Ramos (cell line): ENCODE data around the gene COL4A2.

Source experiments
- in situ Hi-C: fragments of 300-500 bp; cut with MboI; formaldehyde crosslinking; loops from one replicate; pipeline ENCODE4 v1.14.3; 2022; ENCODE audit warnings: low sequenced_read_pairs; ENCODE audit not compliant: unreplicated experiment

COL4A2 gene

DNA sequence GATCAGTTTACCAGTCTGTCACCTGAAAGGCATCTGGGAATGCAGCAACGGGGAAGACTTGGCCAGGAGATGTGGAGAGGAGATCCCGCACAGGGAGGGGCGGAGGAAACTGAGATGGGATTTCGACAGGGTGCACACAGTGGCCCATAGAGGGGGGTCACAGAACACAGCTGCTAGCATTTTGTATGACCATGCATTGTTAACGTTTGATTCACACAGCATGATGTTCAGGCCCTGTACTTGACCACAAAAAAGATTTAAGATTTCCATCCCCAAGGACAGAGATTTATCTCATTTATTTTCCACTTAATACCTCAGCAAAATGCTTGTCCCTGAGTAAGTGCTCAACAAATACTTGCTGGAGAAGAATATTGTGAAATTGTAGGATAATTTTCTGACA lies 191.2 kb downstream of the COL4A2 start:
- in situ Hi-C loops: no loop called here

DNA sequence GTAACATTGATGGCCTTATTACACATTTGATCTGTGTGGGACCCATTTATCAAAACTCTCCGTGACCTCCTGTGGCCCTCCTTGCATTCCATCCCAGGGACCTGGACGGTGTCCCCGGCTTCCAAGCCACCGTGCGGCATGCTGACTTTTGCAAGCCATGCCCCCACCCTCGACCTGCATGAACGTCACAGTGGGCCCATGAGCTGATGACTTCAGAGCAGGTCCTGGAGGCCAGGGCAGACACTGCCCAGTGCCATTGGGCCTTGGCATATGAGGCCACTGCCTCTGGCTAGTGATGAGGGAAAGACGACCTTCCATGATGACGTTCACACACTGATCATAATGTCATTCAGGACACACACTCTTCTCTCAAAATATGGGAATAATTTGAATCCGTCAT lies 191.7 kb downstream of the COL4A2 start:
- in situ Hi-C loops: no loop called here

DNA sequence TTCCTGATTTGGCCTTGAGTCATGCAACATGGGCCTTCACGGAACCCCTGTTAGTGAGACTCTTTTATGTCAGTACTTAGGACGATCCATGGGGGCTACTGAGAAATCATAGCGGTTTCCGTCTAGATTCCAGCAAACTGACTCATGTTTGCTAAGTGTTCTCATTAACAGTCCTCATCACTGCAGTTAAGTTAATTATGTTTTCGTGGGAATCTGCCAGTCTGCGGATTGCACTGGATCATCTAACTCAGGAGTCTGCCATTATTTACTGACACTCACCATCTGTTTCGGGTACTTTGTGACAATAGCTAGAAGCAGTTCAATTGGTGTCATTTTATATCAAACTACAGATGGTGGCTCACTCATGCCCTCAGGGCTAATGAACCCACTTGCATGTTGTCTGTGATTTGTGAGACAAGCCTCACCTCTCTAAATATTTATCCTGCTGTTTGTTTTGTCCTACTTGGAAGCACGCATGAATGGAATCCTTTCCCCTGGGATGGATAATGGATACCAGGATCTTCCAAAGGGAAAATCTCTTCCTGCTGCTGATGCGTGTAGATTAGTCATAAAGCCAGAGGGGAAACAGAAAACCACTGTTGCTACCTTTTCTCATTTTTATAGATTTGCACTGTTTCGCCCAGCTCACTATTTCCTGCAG lies 192.7 kb downstream of the COL4A2 start:
- in situ Hi-C loops: no loop called here

DNA sequence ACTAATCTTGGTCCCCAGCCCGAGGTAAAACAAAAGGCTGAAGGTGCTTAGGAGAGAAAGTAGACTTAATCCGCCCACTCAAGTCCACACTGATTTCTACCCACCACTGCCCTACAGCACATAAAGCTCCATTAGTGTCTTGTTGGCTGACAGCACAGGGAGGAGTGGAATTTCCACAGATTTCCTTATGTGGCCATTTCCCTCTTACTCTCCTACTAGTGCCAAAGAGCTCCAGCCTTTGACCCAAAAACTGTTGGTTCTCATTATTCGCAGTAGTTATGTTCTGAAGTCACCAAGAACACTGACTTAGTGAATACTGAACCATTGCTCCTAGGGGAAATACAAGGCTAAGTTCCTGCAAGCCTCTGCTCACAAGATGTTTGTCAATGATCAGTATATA lies 193.3 kb downstream of the COL4A2 start:
- in situ Hi-C loops: no loop called here

DNA sequence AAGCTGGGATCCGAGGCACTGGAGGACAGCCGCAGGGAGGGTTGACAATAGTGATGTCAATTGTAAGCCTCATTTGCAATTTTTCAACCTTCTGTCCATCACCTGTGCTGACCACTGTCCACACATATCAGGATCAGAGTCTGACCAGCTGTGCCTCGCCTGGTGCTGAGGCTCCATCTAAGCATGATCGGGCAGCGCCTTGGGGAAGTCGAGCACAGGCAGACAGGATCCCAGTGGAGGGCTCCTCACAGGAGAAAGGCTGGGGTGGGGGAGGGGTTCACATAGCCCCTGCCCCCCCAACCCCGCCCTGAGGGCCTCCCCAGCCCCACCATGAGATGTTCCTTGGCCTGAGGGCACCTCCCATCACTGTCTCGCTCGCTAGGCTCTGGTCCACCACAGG lies 194.1 kb downstream of the COL4A2 start:
- in situ Hi-C loops: no loop called here

DNA sequence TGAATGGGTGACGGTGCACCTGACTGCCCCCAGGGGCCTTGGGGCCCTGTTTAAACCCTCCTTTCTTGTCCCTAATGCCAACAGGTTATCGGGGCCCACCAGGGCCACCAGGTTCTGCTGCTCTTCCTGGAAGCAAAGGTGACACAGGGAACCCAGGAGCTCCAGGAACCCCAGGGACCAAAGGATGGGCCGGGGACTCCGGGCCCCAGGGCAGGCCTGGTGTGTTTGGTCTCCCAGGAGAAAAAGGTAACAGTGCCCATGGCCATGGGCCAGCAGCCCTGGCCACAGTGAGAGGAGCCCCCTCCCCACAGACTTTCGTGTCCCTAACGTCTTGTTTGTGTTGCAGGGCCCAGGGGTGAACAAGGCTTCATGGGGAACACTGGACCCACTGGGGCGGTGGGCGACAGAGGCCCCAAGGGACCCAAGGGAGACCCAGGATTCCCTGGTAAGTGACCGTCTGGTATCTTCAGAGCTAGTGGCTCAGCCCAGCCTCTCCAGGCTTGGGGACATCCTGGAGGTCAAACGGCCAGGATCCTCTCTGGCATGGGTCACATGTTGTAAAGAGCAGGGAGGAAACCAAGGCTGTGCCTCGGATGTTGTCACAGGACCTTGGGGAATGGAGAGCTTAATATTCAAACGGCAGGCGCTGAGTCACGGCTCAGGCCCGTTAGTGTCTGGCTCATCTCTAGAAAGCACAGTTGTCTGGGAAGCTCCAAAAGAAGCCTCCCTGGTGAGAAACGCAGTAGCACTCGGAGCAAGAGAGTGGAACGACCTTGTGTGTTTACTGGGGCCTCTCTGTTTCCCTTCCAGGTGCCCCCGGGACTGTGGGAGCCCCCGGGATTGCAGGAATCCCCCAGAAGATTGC lies 196.2 kb downstream of the COL4A2 start:
- in situ Hi-C loops: no loop called here

DNA sequence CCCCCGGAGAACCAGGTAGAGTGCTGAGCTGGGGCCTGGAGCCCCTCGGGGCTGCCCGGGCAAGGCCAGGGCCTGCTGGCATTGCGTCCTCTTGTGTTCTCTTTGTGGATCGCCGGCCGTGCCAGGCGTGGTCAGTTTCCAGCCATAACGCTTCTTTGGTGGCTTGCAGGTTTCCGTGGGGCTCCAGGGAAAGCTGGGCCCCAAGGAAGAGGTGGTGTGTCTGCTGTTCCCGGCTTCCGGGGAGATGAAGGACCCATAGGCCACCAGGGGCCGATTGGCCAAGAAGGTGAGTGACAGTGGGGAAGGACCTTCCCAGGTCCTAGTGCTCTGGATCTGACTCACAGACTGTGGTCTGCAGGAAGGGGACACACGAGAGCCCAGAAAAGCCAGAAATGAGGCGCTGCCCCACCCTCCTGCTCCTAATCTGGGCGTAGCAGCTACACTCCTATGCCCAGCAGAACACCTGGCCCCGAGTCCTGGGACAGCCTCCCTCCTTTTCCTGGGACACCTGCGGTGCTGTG lies 197.0 kb downstream of the COL4A2 start:
- in situ Hi-C loops: no loop called here

DNA sequence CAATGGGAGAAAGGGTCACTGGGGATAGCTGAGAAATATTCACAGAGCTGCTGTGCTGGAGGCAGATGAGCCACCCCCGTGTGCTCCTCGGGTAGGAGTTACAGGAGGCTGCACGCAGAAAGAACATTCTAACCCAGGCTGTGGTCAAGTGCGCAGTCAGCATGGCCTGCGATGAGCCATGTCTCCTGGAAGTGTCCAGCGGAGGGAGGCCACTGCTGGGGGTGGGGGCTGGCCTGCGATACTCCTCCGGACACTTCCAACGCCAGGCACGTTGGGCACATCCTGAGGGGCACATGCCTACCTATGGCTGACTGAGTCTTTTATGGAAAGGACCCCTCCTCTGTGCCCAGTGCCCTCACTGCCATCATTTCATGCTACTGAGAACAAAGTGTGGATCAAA lies 198.5 kb downstream of the COL4A2 start:
- in situ Hi-C loops: no loop called here

DNA sequence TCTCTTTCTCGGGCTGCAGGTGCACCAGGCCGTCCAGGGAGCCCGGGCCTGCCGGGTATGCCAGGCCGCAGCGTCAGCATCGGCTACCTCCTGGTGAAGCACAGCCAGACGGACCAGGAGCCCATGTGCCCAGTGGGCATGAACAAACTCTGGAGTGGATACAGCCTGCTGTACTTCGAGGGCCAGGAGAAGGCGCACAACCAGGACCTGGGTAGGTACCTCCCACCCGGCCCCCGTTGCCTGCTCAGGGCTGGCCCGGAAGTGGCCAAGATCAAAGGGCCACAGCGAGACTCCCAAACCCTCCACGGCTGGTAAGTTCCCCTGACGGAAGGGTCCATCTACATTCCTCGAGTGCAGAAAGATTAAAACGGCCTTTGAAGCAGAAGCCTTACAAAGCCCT lies 199.3 kb downstream of the COL4A2 start:
- in situ Hi-C loops: no loop called here

DNA sequence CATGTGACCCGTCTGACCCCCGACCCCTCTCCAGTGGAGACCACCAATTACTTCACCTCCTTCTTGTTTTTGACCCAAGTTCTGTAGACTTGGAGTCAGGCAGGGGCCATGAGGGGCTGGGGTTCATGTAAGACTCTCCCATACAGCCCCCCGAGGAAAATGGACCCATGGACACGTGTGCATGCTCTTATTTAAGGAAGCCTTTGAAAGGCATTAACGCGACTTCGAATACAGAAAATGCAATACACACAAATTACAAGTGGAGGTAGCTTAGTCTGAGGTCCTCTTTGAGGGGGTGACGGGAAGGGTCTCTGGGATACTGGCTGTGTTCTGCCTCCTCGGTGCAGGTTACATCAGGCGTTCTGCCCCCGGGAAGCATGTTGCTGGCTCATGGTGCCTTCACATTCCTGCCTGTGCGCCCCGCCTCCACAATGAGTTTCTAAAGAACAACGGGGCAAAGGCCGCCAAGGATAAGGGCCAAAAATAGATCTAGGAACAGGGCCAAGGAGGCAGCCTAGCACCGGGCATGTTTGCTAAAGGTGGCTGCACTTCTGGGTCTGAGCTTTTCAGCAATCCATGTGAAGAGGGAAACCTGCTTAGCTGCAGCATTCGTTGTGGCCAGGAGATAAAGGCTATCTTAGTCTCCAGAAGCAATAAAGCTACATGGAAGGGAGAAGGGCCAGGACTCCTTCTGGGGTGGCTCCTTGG lies 199.9 kb downstream of the COL4A2 start:
- in situ Hi-C loops: no loop called here

DNA sequence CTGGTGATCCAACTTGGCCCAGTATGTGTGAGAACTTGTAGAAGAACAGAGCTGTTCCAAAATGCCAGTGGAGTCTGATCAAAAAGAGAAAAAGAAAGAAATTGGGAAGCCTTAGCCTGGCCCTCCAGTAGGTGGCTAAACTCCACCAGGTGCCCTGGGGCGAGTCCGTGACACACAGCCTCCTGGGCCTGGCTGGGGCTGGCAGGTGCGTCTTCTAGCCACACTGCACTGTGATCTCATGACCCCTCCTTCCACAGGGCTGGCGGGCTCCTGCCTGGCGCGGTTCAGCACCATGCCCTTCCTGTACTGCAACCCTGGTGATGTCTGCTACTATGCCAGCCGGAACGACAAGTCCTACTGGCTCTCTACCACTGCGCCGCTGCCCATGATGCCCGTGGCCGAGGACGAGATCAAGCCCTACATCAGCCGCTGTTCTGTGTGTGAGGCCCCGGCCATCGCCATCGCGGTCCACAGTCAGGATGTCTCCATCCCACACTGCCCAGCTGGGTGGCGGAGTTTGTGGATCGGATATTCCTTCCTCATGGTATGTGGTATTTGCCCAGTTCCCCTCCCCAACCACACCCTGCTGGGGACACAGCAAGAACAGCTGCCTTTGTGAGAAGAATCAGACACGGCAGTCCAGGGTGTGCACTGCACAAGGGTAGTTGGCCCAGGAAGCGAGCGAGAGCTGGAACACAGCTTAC lies 200.7 kb downstream of the COL4A2 start:
- in situ Hi-C loops: no loop called here

DNA sequence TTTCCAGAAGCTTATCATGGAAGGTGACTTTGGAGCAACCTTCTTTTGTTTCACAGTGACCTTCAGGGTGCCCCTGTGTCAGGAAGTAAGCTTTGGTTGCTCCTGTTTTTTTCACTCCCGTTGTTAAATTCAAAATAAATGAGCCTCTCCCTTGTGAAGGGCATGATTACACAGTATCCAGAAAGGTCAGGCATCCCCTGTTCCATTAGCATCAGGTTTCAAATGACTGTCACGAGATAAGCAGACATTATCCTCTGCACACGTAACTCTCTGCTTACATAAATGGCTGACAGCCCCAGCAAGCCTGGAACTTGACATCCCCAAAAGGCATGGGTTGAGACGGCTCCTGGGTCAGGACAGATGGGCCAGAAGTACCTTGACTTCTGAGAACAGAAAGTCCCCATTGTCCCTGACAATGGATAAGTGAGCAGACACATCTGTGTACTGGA lies 202.4 kb downstream of the COL4A2 start:
- in situ Hi-C loops: no loop called here

DNA sequence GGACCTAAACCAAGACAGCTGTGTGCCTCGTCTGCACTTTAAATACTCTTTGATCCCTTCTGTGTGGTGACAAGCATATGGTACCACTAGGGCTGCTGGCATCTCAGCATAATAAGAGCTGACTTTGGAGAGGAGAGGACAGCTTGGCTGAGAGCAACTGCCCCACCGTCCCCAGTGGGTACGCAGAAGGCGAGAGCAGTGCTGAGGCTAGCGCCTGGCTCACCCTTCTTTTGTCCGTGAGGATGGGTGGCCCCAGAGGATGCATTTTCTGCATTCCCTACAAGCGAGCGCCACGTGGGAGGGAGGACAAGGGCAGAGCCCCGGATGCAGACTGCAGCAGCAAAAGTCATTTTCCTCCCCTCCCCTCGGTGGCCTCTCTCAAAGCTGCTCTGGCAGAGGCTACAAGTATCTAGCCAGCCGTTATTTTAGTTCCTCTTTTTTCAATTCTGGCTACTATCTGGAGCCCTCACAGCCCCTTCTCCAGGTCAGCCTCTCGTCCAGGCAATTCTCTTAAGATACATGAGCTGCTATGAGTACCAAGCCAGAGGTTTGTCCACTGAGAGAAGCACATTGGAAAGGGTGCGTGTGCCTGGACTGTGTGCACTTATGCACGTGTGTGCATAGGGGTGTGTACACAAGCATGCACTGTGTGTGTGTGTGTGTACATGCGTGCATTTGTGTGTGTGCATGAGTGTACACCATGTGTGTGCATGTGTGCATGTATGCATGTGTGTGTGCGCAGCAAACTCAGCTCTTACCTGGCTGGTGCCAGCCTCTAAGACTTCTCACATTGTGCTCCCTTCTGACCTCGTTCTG lies 203.1 kb downstream of the COL4A2 start:
- in situ Hi-C loops: no loop called here

DNA sequence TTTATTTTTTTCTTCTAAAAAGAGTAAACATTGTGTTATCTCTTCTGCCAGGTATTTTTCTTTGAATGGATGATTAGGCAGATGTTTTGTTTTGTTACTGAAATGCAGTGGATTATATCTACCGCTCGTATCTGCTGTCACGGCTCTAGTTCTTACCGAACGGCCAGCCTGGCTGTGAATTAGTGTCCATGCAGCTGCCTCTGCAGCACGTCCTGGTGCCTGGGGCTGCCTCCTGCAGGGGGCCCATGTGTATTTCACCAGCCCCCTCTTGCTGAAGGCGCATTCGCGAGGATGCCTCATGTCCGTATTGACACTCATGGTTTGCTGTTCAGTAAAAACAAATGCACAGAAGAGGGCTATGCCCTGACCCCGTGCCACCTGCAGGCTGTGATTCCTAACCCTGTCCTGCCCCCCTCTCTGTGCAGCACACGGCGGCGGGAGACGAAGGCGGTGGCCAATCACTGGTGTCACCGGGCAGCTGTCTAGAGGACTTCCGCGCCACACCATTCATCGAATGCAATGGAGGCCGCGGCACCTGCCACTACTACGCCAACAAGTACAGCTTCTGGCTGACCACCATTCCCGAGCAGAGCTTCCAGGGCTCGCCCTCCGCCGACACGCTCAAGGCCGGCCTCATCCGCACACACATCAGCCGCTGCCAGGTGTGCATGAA lies 204.6 kb downstream of the COL4A2 start:
- in situ Hi-C loops: no loop called here

DNA sequence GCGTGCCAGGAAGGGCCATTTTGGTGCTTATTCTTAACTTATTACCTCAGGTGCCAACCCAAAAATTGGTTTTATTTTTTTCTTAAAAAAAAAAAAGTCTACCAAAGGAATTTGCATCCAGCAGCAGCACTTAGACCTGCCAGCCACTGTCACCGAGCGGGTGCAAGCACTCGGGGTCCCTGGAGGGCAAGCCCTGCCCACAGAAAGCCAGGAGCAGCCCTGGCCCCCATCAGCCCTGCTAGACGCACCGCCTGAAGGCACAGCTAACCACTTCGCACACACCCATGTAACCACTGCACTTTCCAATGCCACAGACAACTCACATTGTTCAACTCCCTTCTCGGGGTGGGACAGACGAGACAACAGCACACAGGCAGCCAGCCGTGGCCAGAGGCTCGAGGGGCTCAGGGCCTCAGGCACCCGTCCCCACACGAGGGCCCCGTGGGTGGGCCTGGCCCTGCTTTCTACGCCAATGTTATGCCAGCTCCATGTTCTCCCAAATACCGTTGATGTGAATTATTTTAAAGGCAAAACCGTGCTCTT lies 205.2 kb downstream of the COL4A2 start:
- in situ Hi-C loops: no loop called here

DNA sequence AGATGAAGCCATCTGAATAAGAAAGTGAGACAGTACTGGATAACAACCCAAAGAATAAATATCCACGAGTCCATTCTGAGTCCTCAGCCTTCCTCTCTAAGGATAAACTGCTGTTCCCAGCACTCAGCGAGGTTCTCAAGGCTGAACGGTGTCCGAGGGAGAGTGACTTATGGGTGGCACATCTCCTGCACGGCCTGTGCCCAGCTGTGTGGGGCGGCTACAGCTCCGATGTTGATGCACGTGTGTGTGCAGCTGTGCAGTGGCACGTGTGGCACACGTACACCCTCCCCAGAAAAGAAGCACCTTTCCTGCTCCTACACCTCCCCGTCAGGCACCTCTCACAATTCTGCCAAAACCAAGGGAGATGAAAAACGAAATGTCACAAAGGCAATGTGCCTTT lies 209.4 kb downstream of the COL4A2 start:
- in situ Hi-C loops: no loop called here

DNA sequence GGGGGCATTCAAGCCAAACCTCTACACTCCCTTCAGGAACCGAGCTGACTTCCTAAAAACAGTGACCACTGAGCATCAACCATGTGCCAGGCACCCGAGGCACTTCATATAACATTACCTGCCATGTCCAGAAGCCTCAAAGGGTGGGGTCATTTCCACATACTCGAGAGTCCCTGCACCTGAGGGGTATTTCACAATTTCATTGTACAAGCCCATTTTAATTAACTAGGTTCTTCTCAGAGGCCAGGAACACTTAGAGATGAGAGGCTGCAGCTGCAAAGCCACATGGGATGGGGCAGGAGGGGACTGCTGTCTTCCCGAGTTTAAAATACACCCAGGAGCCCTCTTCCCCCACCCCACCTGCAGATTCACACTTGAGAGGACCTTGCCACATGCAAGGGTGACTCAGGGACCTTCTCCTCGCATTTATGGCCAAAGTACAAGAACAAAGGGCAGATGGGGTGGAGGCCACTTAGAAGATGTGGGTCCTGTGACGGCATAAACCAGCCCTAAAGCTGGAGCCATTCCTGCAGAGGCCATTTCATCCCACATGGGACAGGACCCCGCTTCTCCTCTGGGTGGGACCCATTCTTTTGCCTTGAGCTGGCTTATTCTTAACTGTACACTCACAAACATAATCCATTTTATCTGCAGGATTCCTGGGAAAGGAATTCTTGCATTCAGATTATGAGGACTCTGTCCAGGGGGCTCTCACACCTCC lies 210.6 kb downstream of the COL4A2 start:
- in situ Hi-C loops: no loop called here

DNA sequence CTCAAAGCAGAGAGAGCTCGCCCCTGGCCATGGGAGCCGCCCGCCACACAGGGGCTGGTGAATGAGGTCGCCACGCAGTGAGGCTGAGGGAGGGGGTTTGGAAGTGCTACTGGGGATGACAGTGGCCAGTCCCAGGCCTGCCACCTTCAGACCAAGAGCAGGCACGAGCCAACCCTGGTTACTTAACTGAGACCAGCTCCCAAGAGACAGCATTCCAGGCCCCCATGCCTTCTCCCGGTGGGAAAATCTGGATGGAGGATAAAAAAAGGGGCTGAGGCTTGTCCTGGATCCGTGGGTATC lies 211.1 kb downstream of the COL4A2 start:
- in situ Hi-C loops: no loop called here
